ENCODE data around the gene ADNP2. TPM values are rescaled to one million over a fixed set of nuclear protein-coding genes. Genes with fewer than 3 reads are reported as not detected.

The ADNP2 gene
- total and polyA plus RNA-seq, 2 of the 4 experiments (the other 2 are of a cell fraction) = 5.6 to 18.3 TPM

DNA sequence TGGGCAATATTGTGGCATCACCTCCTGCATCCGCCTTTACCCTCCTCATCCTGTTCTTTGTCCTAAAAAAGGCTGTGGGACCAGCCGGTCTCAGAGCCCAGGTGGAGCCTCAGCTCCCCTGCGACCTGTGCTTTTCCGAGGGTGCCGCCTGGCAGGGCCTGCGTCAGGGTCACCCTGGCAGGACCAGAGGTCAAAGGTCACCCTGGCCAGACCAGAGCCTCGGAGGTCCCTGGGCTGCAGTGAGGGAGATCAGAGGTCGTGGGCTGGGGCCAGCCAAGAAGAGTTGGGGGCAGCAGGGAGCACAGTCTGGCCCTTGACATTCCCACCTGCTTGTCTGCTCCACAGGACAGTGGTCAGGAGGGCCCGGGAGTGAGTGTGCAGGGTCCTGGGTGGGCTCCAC is 43.4 kb upstream of the ADNP2 start:
- intact Hi-C loops (cut with micrococcal nuclease) = no loop called here
- no peaks in the 10 kb centered on the region for H4K20me1 ChIP-seq (ENCODE audit: insufficient read depth, low read length)
- in situ Hi-C loops (cut with MboI; ENCODE audit: low sequenced_read_pairs) = no loop called here
- H4K91ac ChIP-seq (ENCODE audit: insufficient read depth, low read depth, low read length) = no peak overlapping the region
- ChIA-PET POLR2A (ENCODE audit: unreplicated experiment) (no interaction called here), CTCF (no interaction called here)
- H3K79me1 ChIP-seq (ENCODE audit: low read depth in 1 of 2, low read length in 2 of 2) = no peaks in the 10 kb centered on the region
- no peaks in the 10 kb centered on the region for H3K9me1 ChIP-seq (ENCODE audit: insufficient read depth, low read length)
- H2AK9ac ChIP-seq (replicated peaks; ENCODE audit: low read depth, low read length, poor library complexity) = no peak overlapping the region
- ATAC-seq (ENCODE audit: low read depth) (no peak), DNase-seq (no peak)
- no peak overlapping the region for H2AK5ac ChIP-seq (ENCODE audit: low read depth, low read length)
- no peak overlapping the region for H3K9ac ChIP-seq (ENCODE audit: low read depth, low read length)
- no peak overlapping the region for H3K4ac ChIP-seq (ENCODE audit: low read depth, low read length)
- no peak for TF ChIP-seq MXI1 (IDR thresholded peaks at IDR 0.05; ENCODE audit: borderline replicate concordance, low read depth, low read length)
- TF ChIP-seq RFX5 (IDR thresholded peaks at IDR 0.05; ENCODE audit: low read depth, low read length) = no peak
- no peak for TF ChIP-seq SMC3 (IDR thresholded peaks at IDR 0.05; ENCODE audit: low read depth, low read length)
- TF ChIP-seq, protein P1, sequence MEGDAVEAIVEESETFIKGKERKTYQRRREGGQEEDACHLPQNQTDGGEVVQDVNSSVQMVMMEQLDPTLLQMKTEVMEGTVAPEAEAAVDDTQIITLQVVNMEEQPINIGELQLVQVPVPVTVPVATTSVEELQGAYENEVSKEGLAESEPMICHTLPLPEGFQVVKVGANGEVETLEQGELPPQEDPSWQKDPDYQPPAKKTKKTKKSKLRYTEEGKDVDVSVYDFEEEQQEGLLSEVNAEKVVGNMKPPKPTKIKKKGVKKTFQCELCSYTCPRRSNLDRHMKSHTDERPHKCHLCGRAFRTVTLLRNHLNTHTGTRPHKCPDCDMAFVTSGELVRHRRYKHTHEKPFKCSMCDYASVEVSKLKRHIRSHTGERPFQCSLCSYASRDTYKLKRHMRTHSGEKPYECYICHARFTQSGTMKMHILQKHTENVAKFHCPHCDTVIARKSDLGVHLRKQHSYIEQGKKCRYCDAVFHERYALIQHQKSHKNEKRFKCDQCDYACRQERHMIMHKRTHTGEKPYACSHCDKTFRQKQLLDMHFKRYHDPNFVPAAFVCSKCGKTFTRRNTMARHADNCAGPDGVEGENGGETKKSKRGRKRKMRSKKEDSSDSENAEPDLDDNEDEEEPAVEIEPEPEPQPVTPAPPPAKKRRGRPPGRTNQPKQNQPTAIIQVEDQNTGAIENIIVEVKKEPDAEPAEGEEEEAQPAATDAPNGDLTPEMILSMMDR (conservative IDR thresholded peaks at IDR 0.05; ENCODE audit: low read depth, low read length) = no peak
- TF ChIP-seq, protein P2, sequence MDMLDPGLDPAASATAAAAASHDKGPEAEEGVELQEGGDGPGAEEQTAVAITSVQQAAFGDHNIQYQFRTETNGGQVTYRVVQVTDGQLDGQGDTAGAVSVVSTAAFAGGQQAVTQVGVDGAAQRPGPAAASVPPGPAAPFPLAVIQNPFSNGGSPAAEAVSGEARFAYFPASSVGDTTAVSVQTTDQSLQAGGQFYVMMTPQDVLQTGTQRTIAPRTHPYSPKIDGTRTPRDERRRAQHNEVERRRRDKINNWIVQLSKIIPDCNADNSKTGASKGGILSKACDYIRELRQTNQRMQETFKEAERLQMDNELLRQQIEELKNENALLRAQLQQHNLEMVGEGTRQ (IDR thresholded peaks at IDR 0.05; ENCODE audit: low read depth, low read length) = no peak
- TF ChIP-seq RAD21 (IDR thresholded peaks at IDR 0.05; ENCODE audit: low read length) = no peak
- no peak for TF ChIP-seq CHD1 (IDR thresholded peaks at IDR 0.05; ENCODE audit: low read depth, low read length)
- TF ChIP-seq, protein P3, sequence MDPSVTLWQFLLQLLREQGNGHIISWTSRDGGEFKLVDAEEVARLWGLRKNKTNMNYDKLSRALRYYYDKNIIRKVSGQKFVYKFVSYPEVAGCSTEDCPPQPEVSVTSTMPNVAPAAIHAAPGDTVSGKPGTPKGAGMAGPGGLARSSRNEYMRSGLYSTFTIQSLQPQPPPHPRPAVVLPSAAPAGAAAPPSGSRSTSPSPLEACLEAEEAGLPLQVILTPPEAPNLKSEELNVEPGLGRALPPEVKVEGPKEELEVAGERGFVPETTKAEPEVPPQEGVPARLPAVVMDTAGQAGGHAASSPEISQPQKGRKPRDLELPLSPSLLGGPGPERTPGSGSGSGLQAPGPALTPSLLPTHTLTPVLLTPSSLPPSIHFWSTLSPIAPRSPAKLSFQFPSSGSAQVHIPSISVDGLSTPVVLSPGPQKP (IDR thresholded peaks at IDR 0.05; ENCODE audit: borderline replicate concordance, low read depth, low read length) = no peak
- TF ChIP-seq NFE2L2 (IDR thresholded peaks at IDR 0.05; ENCODE audit: low read depth, low read length) = no peak
- TF ChIP-seq FOS (IDR thresholded peaks at IDR 0.05; ENCODE audit: low read depth, low read length) = no peak
- TF ChIP-seq RCOR1 (IDR thresholded peaks at IDR 0.05; ENCODE audit: insufficient replicate concordance, low read length) = no peak
- H3K27me3 ChIP-seq (ENCODE audit: control insufficient read depth, insufficient read depth, low read length) = no peaks in the 10 kb centered on the region
- no peak overlapping the region for H2BK5ac ChIP-seq (ENCODE audit: low read depth, low read length, poor library complexity, severe bottlenecking)
- 70% methylated on average over 2 of the region's 9 CpGs; no CpG with 5 or more reads in 1 of the 2 experiments for WGBS, 2 experiments (ENCODE audit: extremely low coverage in 2 of 2, insufficient read length in 1 of 2)
- H3K4me3 ChIP-seq (ENCODE audit: insufficient read depth, low read depth, low read length) = no peak overlapping the region
- H4K5ac ChIP-seq (ENCODE audit: low read depth, low read length) = no peak overlapping the region
- no peak overlapping the region for H4K8ac ChIP-seq (ENCODE audit: low read depth in 2 of 2, low read length in 2 of 2)
- no peak overlapping the region for H3K18ac ChIP-seq (ENCODE audit: low read depth, low read length)
- H2BK120ac ChIP-seq (ENCODE audit: low read depth, low read length) = no peak overlapping the region
- no peak overlapping the region for H2BK20ac ChIP-seq (ENCODE audit: low read depth, low read length)
- BruUV-seq (replicated peaks) = no TSS peak
- H3K23ac ChIP-seq (ENCODE audit: low read depth, low read length) = no peak overlapping the region
- 0 out of 2 replicates have a peak, but pooled peaks cover 1% of the 10 kb centered on the region for H3K9me3 ChIP-seq (ENCODE audit: control insufficient read depth, insufficient read depth, low read length)
- H3K4me1 ChIP-seq (ENCODE audit: control insufficient read depth, insufficient read depth, low read length) = no peaks in the 10 kb centered on the region
- H3K14ac ChIP-seq (replicated peaks; ENCODE audit: low read depth, low read length) = no peak overlapping the region
- dilution Hi-C loops (cut with HindIII; ENCODE audit: low sequenced_read_pairs, unreplicated experiment) = no loop called here
- H3K27ac ChIP-seq (ENCODE audit: insufficient read depth, low read length) = no peak overlapping the region
- H2BK15ac ChIP-seq (ENCODE audit: low read depth, low read length) = no peak overlapping the region
- no peak overlapping the region for H2AFZ ChIP-seq (replicated peaks; ENCODE audit: low read length, poor library complexity)
- H3K4me2 ChIP-seq (ENCODE audit: low read depth, low read length) = no peak overlapping the region
- no peaks in the 10 kb centered on the region for H3K36me3 ChIP-seq (ENCODE audit: control insufficient read depth, insufficient read depth, low read length)
- no peak overlapping the region for H3K56ac ChIP-seq (ENCODE audit: extremely low read depth, insufficient read depth, low read length)

All from IMR-90 (cell line).